Prostate gland (tissue), 2 donors: Measurements from ENCODE around the gene PEX26. TPM values are rescaled to one million over a fixed set of nuclear protein-coding genes. Genes with fewer than 3 reads are reported as not detected.
"Not testable (repeated sequence)": the region's sequence is repeated elsewhere in the genome, so short reads cannot be mapped to it uniquely, and the experiment has no call there.

Experiments used
- DNase-seq: peaks from one replicate; pipeline ENCODE4 v3.0.0-alpha.2; 2019; ENCODE audit warnings: low spot score
- H3K27ac ChIP-seq, 2 donors: fragments of 200-600 bp; sonication (generic); 2 replicates each; pipeline ENCODE4 v1.5.1; 2017 to 2019
- H3K27me3 ChIP-seq: fragments of 200-600 bp; sonication (generic); replicated peaks from 2 replicates; pipeline ENCODE4 v1.5.1; 2019; ENCODE audit not compliant: insufficient read depth
- H3K36me3 ChIP-seq, 2 donors: fragments of 200-600 bp; sonication (generic); 1 replicate in 1 of 2; 2 replicates in 1 of 2; pipeline versions ENCODE4 v1.5.1 to v1.8.1; 2017 to 2019
- H3K4me1 ChIP-seq: fragments of 200-600 bp; sonication (generic); replicated peaks from 2 replicates; pipeline ENCODE4 v1.5.1; 2019
- H3K4me3 ChIP-seq, 2 donors: fragments of 200-600 bp; sonication (generic); 2 replicates each; pipeline ENCODE4 v1.5.1; 2017 to 2019
- H3K9me3 ChIP-seq: fragments of 200-600 bp; sonication (generic); 2 replicates; pipeline ENCODE4 v1.5.1; 2017
- POLR2A ChIP-seq: fragments of 450-650 bp; IDR thresholded peaks from one replicate; pipeline ENCODE4 v1.6.1; 2016; ENCODE audit warnings: antibody characterized with exemption, mild to moderate bottlenecking
- POLR2AphosphoS5 ChIP-seq: sonication (generic); formaldehyde crosslinking; IDR thresholded peaks from one replicate; pipeline ENCODE4 v1.6.1; 2017; ENCODE audit warnings: antibody characterized with exemption
- WGBS: methylation state at CpG from one replicate; pipeline ENCODE4 v1.1.5; 2018; 5-methylcytosine and 5-hydroxymethylcytosine counted together
- intact Hi-C: fragments of 100-400 bp; cut with DNase I; formaldehyde crosslinking; loops from one replicate; pipeline ENCODE4 v1.14.2; 2022
- total RNA-seq, 2 donors: library from RNA; depleted of rRNA; stranded (reverse); fragments of >200 nt; gene quantifications; one replicate each; pipeline ENCODE4 v1.1.0, GENCODE V29; 2016
- TF ChIP-seq, protein P1 (sequence below), 4 experiments: fragments of 200-600 bp in 2 of 4; fragments of 450-650 bp in 2 of 4; sonication (generic) in 2 of 4; IDR thresholded peaks; 1 replicate in 3 of 4; 2 replicates in 1 of 4; pipeline ENCODE4 v1.5.1; 2016 to 2019; ENCODE audit warnings: antibody characterized with exemption in 4 of 4, mild to moderate bottlenecking in 2 of 4, moderate library complexity in 2 of 4

The PEX26 gene
- total RNA-seq, 2 donors from 2014 or later = 34.7 to 38.2 TPM

DNA sequence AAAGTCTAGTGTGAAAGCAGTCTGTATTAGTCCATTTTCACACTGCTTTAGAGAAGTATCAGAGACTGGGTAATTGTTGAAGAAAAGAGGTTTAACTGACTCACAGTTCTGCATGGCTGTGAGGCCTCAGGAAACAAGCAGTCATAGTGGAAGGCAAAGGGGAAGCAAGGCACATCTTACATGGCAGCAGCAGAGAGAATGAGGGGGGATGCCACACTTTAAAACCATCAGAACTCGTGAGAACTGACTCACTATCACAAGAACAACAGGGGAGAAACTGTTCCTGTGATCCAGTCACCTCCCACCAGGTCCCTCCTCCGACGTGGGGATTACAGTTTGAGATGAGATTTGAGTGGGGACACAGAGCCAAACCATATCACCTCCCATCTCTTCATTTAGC is 19.0 kb downstream of the PEX26 start:
- no peak for DNase-seq
- Histone ChIP-seq H3K9me3 (no peaks in the 10 kb centered on the region), H3K4me1 (no peaks in the 10 kb centered on the region), H3K4me3 (no peak overlapping the region), H3K36me3 (no peaks in the 10 kb centered on the region), H3K27ac (no peak overlapping the region), H3K27me3 (no peaks in the 10 kb centered on the region)
- WGBS = 59% methylated on average over 3 of the region's 3 CpGs
- TF ChIP-seq POLR2AphosphoS5 = no peak
- TF ChIP-seq, protein P1, sequence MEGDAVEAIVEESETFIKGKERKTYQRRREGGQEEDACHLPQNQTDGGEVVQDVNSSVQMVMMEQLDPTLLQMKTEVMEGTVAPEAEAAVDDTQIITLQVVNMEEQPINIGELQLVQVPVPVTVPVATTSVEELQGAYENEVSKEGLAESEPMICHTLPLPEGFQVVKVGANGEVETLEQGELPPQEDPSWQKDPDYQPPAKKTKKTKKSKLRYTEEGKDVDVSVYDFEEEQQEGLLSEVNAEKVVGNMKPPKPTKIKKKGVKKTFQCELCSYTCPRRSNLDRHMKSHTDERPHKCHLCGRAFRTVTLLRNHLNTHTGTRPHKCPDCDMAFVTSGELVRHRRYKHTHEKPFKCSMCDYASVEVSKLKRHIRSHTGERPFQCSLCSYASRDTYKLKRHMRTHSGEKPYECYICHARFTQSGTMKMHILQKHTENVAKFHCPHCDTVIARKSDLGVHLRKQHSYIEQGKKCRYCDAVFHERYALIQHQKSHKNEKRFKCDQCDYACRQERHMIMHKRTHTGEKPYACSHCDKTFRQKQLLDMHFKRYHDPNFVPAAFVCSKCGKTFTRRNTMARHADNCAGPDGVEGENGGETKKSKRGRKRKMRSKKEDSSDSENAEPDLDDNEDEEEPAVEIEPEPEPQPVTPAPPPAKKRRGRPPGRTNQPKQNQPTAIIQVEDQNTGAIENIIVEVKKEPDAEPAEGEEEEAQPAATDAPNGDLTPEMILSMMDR (IDR thresholded peaks at IDR 0.05) = no peak
- intact Hi-C loops = no loop called here

DNA sequence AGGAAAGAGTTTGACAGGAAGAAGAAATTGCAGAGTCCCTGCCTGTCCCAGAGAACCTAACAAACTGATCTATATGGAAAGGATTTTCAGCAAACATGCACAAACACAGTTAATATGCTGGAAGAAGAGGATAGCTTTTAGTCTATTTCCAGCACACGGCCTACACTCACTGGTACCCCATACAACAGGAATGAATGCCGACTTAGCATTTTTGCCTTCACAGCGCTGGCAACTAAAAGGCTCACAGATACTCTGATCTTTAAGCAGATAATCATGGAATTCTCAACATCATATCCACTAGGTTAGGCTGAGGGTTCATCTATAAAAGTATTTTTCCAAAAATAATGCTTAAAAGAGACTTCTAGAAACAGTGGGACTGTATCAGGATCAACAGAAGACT is 23.0 kb downstream of the PEX26 start:
- H3K4me1 ChIP-seq = no peaks in the 10 kb centered on the region
- no peak for DNase-seq
- H3K27me3 ChIP-seq = no peaks in the 10 kb centered on the region
- H3K27ac ChIP-seq = no peak overlapping the region
- WGBS = 87% methylated on average over 3 of the region's 3 CpGs
- intact Hi-C loops = no loop called here
- TF ChIP-seq POLR2AphosphoS5 (no peak), POLR2A (no peak)
- TF ChIP-seq, protein P1 (IDR thresholded peaks at IDR 0.05) = no peak
- no peaks in the 10 kb centered on the region for H3K36me3 ChIP-seq
- H3K9me3 ChIP-seq = no peaks in the 10 kb centered on the region
- H3K4me3 ChIP-seq = no peak overlapping the region

DNA sequence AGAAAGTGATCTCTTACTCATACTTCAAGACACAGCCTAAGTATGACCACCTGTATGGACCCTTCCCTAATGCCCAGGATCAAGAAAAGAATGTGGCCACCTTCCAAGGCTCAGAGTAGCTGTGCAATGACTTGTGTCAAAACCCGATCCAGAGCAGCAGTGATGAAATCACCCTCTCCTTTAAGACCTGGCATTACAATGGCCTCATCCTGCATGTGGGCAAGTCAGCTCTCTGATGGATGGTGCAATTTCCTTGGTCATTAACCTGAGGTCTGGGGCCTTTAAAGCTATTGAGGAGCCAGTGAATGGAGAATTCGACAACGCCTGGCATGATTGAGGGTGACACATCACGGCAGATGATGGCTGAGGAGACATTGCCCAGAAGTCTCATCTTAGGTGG is 23.7 kb downstream of the PEX26 start:
- Histone ChIP-seq H3K9me3 (no peaks in the 10 kb centered on the region), H3K36me3 (no peaks in the 10 kb centered on the region), H3K4me1 (no peaks in the 10 kb centered on the region), H3K27me3 (no peaks in the 10 kb centered on the region), H3K27ac (no peak overlapping the region), H3K4me3 (no peak overlapping the region)
- no peak for TF ChIP-seq POLR2A
- TF ChIP-seq, protein P1 (IDR thresholded peaks at IDR 0.05) = no peak
- TF ChIP-seq POLR2AphosphoS5 = no peak
- WGBS = 86% methylated on average over 4 of the region's 4 CpGs
- no peak for DNase-seq
- intact Hi-C loops = no loop called here

DNA sequence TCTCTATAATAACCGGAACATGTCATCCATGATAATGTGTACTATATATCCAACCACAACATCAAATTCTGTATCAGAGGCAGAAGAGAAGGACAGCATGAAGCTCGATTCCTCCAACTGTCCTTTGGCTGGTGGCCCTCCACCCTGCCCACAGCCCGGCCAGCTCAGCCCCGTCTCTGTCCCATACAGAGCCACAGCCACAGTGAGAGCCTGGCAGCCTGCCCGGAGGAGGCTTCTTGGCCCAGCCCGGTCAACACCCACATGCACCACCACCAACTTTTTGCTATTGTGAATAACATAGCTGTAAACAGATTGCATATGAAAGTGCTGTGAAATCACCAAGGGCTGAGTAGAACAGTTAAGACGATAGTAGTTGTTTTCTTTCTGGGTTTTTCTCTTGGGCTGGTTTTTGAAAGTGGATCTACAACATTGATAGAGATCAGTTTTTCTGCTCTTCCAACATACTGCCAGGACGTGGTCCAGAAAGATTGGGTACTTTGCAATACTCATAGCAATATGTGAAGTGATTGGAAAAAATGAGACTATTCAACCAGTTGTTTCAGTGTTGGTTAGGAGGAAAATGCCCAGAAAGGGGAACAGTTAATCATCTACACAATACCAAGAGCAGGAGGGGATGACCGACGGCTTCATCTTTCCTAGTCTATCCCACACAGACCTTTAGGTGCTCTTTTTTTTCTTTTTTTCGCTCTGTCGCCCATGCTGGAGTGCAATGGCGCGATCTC is 25.9 kb downstream of the PEX26 start:
- Histone ChIP-seq H3K36me3 (no peaks in the 10 kb centered on the region), H3K27ac (no peak overlapping the region), H3K27me3 (no peaks in the 10 kb centered on the region), H3K9me3 (no peaks in the 10 kb centered on the region), H3K4me1 (no peaks in the 10 kb centered on the region), H3K4me3 (no peak overlapping the region)
- WGBS = 93% methylated on average over 14 of the region's 14 CpGs
- no peak for DNase-seq
- intact Hi-C loops = no loop called here
- TF ChIP-seq POLR2AphosphoS5 = no peak
- TF ChIP-seq POLR2A = no peak
- TF ChIP-seq, protein P1 (IDR thresholded peaks at IDR 0.05) = no peak

DNA sequence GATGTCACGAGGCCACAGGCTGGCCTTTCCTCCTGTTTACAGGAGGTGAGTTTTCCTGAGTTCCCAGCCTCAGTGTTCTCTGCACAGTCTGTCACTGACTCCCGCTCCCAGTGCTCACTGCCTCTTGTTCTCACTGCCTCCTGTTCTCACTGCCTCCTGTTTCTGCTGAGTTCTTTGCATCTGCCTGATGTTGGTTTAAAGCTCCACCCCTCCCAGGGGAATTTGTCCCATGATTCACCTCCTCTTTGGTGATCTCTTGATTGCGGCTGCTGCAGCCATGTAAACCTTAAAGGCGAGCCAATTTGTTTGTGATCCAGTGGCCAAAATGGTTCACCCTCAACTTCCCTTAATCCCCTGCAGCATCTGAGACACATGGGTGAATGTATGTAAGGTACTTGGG is 26.8 kb downstream of the PEX26 start:
- no peaks in the 10 kb centered on the region for H3K4me1 ChIP-seq
- H3K27me3 ChIP-seq = no peaks in the 10 kb centered on the region
- intact Hi-C loops = no loop called here
- TF ChIP-seq, protein P1 (IDR thresholded peaks at IDR 0.05) = no peak
- TF ChIP-seq POLR2AphosphoS5 (no peak), POLR2A (no peak)
- no peaks in the 10 kb centered on the region for H3K36me3 ChIP-seq
- no peak overlapping the region for H3K27ac ChIP-seq
- no peaks in the 10 kb centered on the region for H3K9me3 ChIP-seq
- WGBS = 85% methylated on average over 4 of the region's 4 CpGs
- no peak for DNase-seq
- H3K4me3 ChIP-seq = no peak overlapping the region

DNA sequence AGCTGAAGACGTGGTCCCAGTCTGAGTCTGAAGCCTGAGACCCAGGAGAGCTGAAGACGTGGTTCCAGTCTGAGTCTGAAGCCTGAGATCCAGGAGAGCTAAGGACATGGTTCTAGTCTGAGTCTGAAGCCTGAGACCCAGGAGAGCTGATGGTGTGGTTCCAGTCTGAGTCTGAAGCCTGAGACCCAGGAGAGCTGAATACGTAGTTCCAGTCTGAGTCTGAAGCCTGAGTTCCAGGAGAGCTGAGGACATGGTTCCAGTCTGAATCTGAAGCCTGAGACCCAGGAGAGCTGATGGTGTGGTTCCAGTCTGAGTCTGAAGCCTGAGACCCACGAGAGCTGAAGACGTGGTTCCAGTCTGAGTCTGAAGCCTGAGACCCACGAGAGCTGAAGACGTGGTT is 28.2 kb downstream of the PEX26 start:
- H3K9me3 ChIP-seq, H3K27ac ChIP-seq, H3K36me3 ChIP-seq, H3K27me3 ChIP-seq, intact Hi-C loops, H3K4me1 ChIP-seq, H3K4me3 ChIP-seq, DNase-seq: not testable (repeated sequence)
- WGBS = 91% methylated on average over 7 of the region's 7 CpGs

DNA sequence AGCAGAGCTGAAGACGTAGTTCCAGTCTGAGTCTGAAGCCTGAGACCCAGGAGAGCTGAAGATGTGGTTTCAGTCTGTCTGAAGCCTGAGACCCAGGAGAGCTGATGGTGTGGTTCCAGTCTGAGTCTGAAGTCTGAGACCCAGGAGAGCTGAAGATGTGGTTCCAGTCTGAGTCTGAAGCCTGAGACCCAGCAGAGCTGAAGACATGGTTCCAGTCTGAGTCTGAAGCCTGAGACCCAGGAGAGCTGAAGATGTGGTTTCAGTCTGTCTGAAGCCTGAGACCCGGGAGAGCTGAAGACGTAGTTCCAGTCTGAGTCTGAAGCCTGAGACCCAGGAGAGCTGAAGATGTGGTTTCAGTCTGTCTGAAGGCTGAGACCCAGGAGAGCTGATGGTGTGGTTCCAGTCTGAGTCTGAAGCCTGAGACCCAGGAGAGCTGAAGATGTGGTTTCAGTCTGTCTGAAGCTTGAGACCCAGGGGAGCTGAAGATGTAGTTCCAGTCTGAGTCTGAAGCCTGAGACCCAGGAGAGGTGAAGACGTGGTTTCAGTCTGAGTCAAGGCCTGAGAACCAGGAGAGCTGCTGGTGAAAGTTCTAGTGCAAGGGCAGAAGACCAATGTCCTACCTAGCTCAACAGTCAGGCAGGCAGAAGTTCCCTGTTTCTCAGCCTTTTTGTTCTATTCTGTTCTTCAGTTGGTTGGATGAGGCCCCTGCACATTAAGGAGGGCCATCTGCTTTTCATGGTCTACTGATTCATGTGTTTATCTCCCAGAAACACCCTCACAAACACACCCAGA is 29.0 kb downstream of the PEX26 start:
- intact Hi-C loops, H3K4me3 ChIP-seq, H3K27me3 ChIP-seq, H3K27ac ChIP-seq, H3K4me1 ChIP-seq, DNase-seq, H3K36me3 ChIP-seq, H3K9me3 ChIP-seq: not testable (repeated sequence)
- 48% methylated on average over 4 of the region's 4 CpGs for WGBS
